ENCODE data around the gene TMPRSS11F.

The TMPRSS11F gene

GRCh38 chr4:68038272-68038671 lies 91.4 kb downstream of the TMPRSS11F start:
- H3K4me3 ChIP-seq (ENCODE audit: low read length), result no peak overlapping the region
- no peak for TF ChIP-seq CTCF (conservative IDR thresholded peaks at IDR 0.05; ENCODE audit: low read depth, low read length)
- no peak for DNase-seq (ENCODE audit: low read depth)

GRCh38 chr4:68021185-68021584 lies 108.5 kb downstream of the TMPRSS11F start:
- H3K4me3 ChIP-seq (ENCODE audit: low read length), result no peak overlapping the region
- no peak for DNase-seq (ENCODE audit: low read depth)
- no peak for TF ChIP-seq CTCF (conservative IDR thresholded peaks at IDR 0.05; ENCODE audit: low read depth, low read length)

GRCh38 chr4:68011684-68012083 lies 118.0 kb downstream of the TMPRSS11F start:
- no peak for DNase-seq (ENCODE audit: low read depth)
- no peak for TF ChIP-seq CTCF (conservative IDR thresholded peaks at IDR 0.05; ENCODE audit: low read depth, low read length)

More at GRCh38 chr4:68011684-68012083, 118.0 kb downstream of the TMPRSS11F start:
- no peak overlapping the region for H3K4me3 ChIP-seq (ENCODE audit: low read length)

Data from retinal pigment epithelial cell (primary cell).